Jurkat, Clone E6-1 (cell line): ENCODE results near the gene PWWP2B.

Experiments
- DNase-seq: peaks from one replicate; pipeline ENCODE4 v3.0.0-alpha.2; 2011; ENCODE audit warnings: low read depth, low spot score
- H3K4me3 ChIP-seq: 2 replicates; pipeline ENCODE4 v1.5.1; 2011; ENCODE audit warnings: mild to moderate bottlenecking, low read length, control low read depth, moderate library complexity

Gene PWWP2B

GRCh38 chr10:132412316-132413192 is 15.6 kb downstream of the PWWP2B start:
- DNase-seq, result no peak
- no peak overlapping the region for H3K4me3 ChIP-seq

- H3K4me3 ChIP-seq, result no peak overlapping the region
Observed at GRCh38 chr10:132413226-132414205, 16.5 kb downstream of the PWWP2B start.

GRCh38 chr10:132414402-132415016 is 17.5 kb downstream of the PWWP2B start:
- no peak for DNase-seq
- H3K4me3 ChIP-seq, result no peak overlapping the region

More at GRCh38 chr10:132413226-132414205, 16.5 kb downstream of the PWWP2B start:
- no peak for DNase-seq

- no peak for DNase-seq
- H3K4me3 ChIP-seq, result no peak overlapping the region
Observed at GRCh38 chr10:132415255-132415654, 18.3 kb downstream of the PWWP2B start.

- no peak overlapping the region for H3K4me3 ChIP-seq
- DNase-seq, result no peak
Observed at GRCh38 chr10:132415956-132416355, 19.0 kb downstream of the PWWP2B start.

- no peak for DNase-seq
- no peak overlapping the region for H3K4me3 ChIP-seq
Observed at GRCh38 chr10:132416566-132417256, 19.7 kb downstream of the PWWP2B start.

- no peak for DNase-seq
- no peak overlapping the region for H3K4me3 ChIP-seq
Observed at GRCh38 chr10:132417257-132417910, 20.4 kb downstream of the PWWP2B start.

- H3K4me3 ChIP-seq, result no peak overlapping the region
- no peak for DNase-seq
Observed at GRCh38 chr10:132417957-132418441, 21.0 kb downstream of the PWWP2B start.

- H3K4me3 ChIP-seq, result no peak overlapping the region
- DNase-seq, result no peak
Observed at GRCh38 chr10:132418527-132419416, 21.8 kb downstream of the PWWP2B start.

- no peak overlapping the region for H3K4me3 ChIP-seq
- DNase-seq, result no peak
Observed at GRCh38 chr10:132419538-132420468, 22.8 kb downstream of the PWWP2B start.

- no peak overlapping the region for H3K4me3 ChIP-seq
- no peak for DNase-seq
Observed at GRCh38 chr10:132420469-132420980, 23.5 kb downstream of the PWWP2B start.

GRCh38 chr10:132420981-132421846 is 24.2 kb downstream of the PWWP2B start:
- no peak for DNase-seq
- no peak overlapping the region for H3K4me3 ChIP-seq

- H3K4me3 ChIP-seq, result no peak overlapping the region
- no peak for DNase-seq
Observed at GRCh38 chr10:132421847-132422751, 25.1 kb downstream of the PWWP2B start.
